ENCODE measurements around the gene PALD1.

PALD1 gene

GRCh38 chr10:70499836-70500167 lies 21.2 kb downstream of the PALD1 start:
- peaks cover under 1% of the 10 kb centered on the region; the same call in 1 of the 2 replicates for H3K4me1 ChIP-seq (ENCODE audit: insufficient read depth, low read length)
- H3K36me3 ChIP-seq (ENCODE audit: insufficient read depth, low read length) = no peaks in the 10 kb centered on the region
- H3K9me3 ChIP-seq (ENCODE audit: insufficient read depth, low read depth, low read length) = no peaks in the 10 kb centered on the region
- 89% methylated on average over 4 of the region's 4 CpGs for WGBS
- no peak overlapping the region for H3K9ac ChIP-seq (ENCODE audit: low read depth, low read length)
- no peaks in the 10 kb centered on the region for H3K27me3 ChIP-seq (ENCODE audit: insufficient read depth, low read length)
- H3K4me3 ChIP-seq (ENCODE audit: low read length) = no peak overlapping the region
- 0 out of 2 replicates have a peak overlapping the region, but pooled peaks have one; percentile 27 for H3K27ac ChIP-seq (ENCODE audit: low read depth, low read length)

- H3K27ac ChIP-seq (ENCODE audit: low read depth, low read length) = no peak overlapping the region
- no peak overlapping the region for H3K9ac ChIP-seq (ENCODE audit: low read depth, low read length)
- 89% methylated on average over 9 of the region's 9 CpGs for WGBS
- no peak overlapping the region for H3K4me3 ChIP-seq (ENCODE audit: low read length)
- H3K36me3 ChIP-seq (ENCODE audit: insufficient read depth, low read length) = no peaks in the 10 kb centered on the region
- no peaks in the 10 kb centered on the region for H3K4me1 ChIP-seq (ENCODE audit: insufficient read depth, low read length)
- no peaks in the 10 kb centered on the region for H3K27me3 ChIP-seq (ENCODE audit: insufficient read depth, low read length)
- H3K9me3 ChIP-seq (ENCODE audit: insufficient read depth, low read depth, low read length) = no peaks in the 10 kb centered on the region
These were observed 21.8 kb downstream of the PALD1 start for GRCh38 chr10:70500368-70500767.

- no peaks in the 10 kb centered on the region for H3K36me3 ChIP-seq (ENCODE audit: insufficient read depth, low read length)
- no peaks in the 10 kb centered on the region for H3K27me3 ChIP-seq (ENCODE audit: insufficient read depth, low read length)
- H3K4me3 ChIP-seq (ENCODE audit: low read length) = no peak overlapping the region
- 72% methylated on average over 4 of the region's 4 CpGs for WGBS
- H3K9ac ChIP-seq (ENCODE audit: low read depth, low read length) = no peak overlapping the region
- no peak overlapping the region for H3K27ac ChIP-seq (ENCODE audit: low read depth, low read length)
- H3K4me1 ChIP-seq (ENCODE audit: insufficient read depth, low read length) = no peaks in the 10 kb centered on the region
- no peaks in the 10 kb centered on the region for H3K9me3 ChIP-seq (ENCODE audit: insufficient read depth, low read depth, low read length)
These were observed 22.3 kb downstream of the PALD1 start for GRCh38 chr10:70500812-70501301.

GRCh38 chr10:70502406-70502805 lies 23.8 kb downstream of the PALD1 start:
- Histone ChIP-seq H3K9ac (ENCODE audit: low read depth, low read length) (no peak overlapping the region), H3K36me3 (ENCODE audit: insufficient read depth, low read length) (no peaks in the 10 kb centered on the region), H3K4me1 (ENCODE audit: insufficient read depth, low read length) (no peaks in the 10 kb centered on the region), H3K4me3 (ENCODE audit: low read length) (no peak overlapping the region), H3K9me3 (ENCODE audit: insufficient read depth, low read depth, low read length) (no peaks in the 10 kb centered on the region), H3K27me3 (ENCODE audit: insufficient read depth, low read length) (no peaks in the 10 kb centered on the region), H3K27ac (ENCODE audit: low read depth, low read length) (no peak overlapping the region)
- WGBS = 94% methylated on average over 3 of the region's 3 CpGs

- H3K36me3 ChIP-seq (ENCODE audit: insufficient read depth, low read length) = no peaks in the 10 kb centered on the region
- 0 out of 2 replicates have a peak, but pooled peaks cover 6% of the 10 kb centered on the region for H3K4me1 ChIP-seq (ENCODE audit: insufficient read depth, low read length)
- 96% methylated on average over 7 of the region's 7 CpGs for WGBS
- no peak overlapping the region for H3K4me3 ChIP-seq (ENCODE audit: low read length)
- H3K9me3 ChIP-seq (ENCODE audit: insufficient read depth, low read depth, low read length) = no peaks in the 10 kb centered on the region
- H3K27me3 ChIP-seq (ENCODE audit: insufficient read depth, low read length) = no peaks in the 10 kb centered on the region
- H3K9ac ChIP-seq (ENCODE audit: low read depth, low read length) = no peak overlapping the region
- no peak overlapping the region for H3K27ac ChIP-seq (ENCODE audit: low read depth, low read length)
These were observed 25.2 kb downstream of the PALD1 start for GRCh38 chr10:70503776-70504175.

GRCh38 chr10:70504521-70505358 lies 26.2 kb downstream of the PALD1 start:
- H3K36me3 ChIP-seq (ENCODE audit: insufficient read depth, low read length) = no peaks in the 10 kb centered on the region
- H3K9ac ChIP-seq (ENCODE audit: low read depth, low read length) = no peak overlapping the region
- WGBS = 95% methylated on average over 11 of the region's 12 CpGs
- H3K27ac ChIP-seq (ENCODE audit: low read depth, low read length) = no peak overlapping the region
- no peaks in the 10 kb centered on the region for H3K27me3 ChIP-seq (ENCODE audit: insufficient read depth, low read length)
- no peaks in the 10 kb centered on the region for H3K9me3 ChIP-seq (ENCODE audit: insufficient read depth, low read depth, low read length)
- no peak overlapping the region for H3K4me3 ChIP-seq (ENCODE audit: low read length)
- H3K4me1 ChIP-seq (ENCODE audit: insufficient read depth, low read length) = peaks cover 13% of the 10 kb centered on the region; the same call in 1 of the 2 replicates

- no peaks in the 10 kb centered on the region for H3K36me3 ChIP-seq (ENCODE audit: insufficient read depth, low read length)
- H3K4me1 ChIP-seq (ENCODE audit: insufficient read depth, low read length) = peaks cover 13% of the 10 kb centered on the region; the same call in 1 of the 2 replicates
- H3K9ac ChIP-seq (ENCODE audit: low read depth, low read length) = no peak overlapping the region
- H3K4me3 ChIP-seq (ENCODE audit: low read length) = no peak overlapping the region
- no peaks in the 10 kb centered on the region for H3K27me3 ChIP-seq (ENCODE audit: insufficient read depth, low read length)
- H3K27ac ChIP-seq (ENCODE audit: low read depth, low read length) = no peak overlapping the region
- H3K9me3 ChIP-seq (ENCODE audit: insufficient read depth, low read depth, low read length) = no peaks in the 10 kb centered on the region
- 93% methylated on average over 9 of the region's 9 CpGs for WGBS
These were observed 27.3 kb downstream of the PALD1 start for GRCh38 chr10:70505908-70506307.

- Histone ChIP-seq H3K9ac (ENCODE audit: low read depth, low read length) (no peak overlapping the region), H3K4me3 (ENCODE audit: low read length) (no peak overlapping the region), H3K9me3 (ENCODE audit: insufficient read depth, low read depth, low read length) (no peaks in the 10 kb centered on the region), H3K27ac (ENCODE audit: low read depth, low read length) (no peak overlapping the region), H3K27me3 (ENCODE audit: insufficient read depth, low read length) (no peaks in the 10 kb centered on the region), H3K4me1 (ENCODE audit: insufficient read depth, low read length) (peaks cover 19% of the 10 kb centered on the region; the same call in 1 of the 2 replicates), H3K36me3 (ENCODE audit: insufficient read depth, low read length) (no peaks in the 10 kb centered on the region)
- 86% methylated on average over 6 of the region's 6 CpGs for WGBS
These were observed 29.4 kb downstream of the PALD1 start for GRCh38 chr10:70507966-70508365.

- Histone ChIP-seq H3K27ac (ENCODE audit: low read depth, low read length) (no peak overlapping the region), H3K36me3 (ENCODE audit: insufficient read depth, low read length) (no peaks in the 10 kb centered on the region), H3K9me3 (ENCODE audit: insufficient read depth, low read depth, low read length) (no peaks in the 10 kb centered on the region), H3K27me3 (ENCODE audit: insufficient read depth, low read length) (no peaks in the 10 kb centered on the region), H3K4me3 (ENCODE audit: low read length) (no peak overlapping the region), H3K4me1 (ENCODE audit: insufficient read depth, low read length) (peaks cover 27% of the 10 kb centered on the region; the same call in 1 of the 2 replicates), H3K9ac (ENCODE audit: low read depth, low read length) (no peak overlapping the region)
- WGBS = 48% methylated on average over 14 of the region's 14 CpGs
These were observed 30.6 kb downstream of the PALD1 start for GRCh38 chr10:70508912-70509756.

- Histone ChIP-seq H3K9ac (ENCODE audit: low read depth, low read length) (no peak overlapping the region), H3K27ac (ENCODE audit: low read depth, low read length) (no peak overlapping the region), H3K4me1 (ENCODE audit: insufficient read depth, low read length) (peaks cover 30% of the 10 kb centered on the region; the same call in 1 of the 2 replicates), H3K27me3 (ENCODE audit: insufficient read depth, low read length) (no peaks in the 10 kb centered on the region), H3K9me3 (ENCODE audit: insufficient read depth, low read depth, low read length) (no peaks in the 10 kb centered on the region), H3K4me3 (ENCODE audit: low read length) (no peak overlapping the region), H3K36me3 (ENCODE audit: insufficient read depth, low read length) (no peaks in the 10 kb centered on the region)
- 97% methylated on average over 7 of the region's 7 CpGs for WGBS
These were observed 31.2 kb downstream of the PALD1 start for GRCh38 chr10:70509757-70510147.

- H3K27ac ChIP-seq (ENCODE audit: low read depth, low read length) = no peak overlapping the region
- 91% methylated on average over 4 of the region's 4 CpGs for WGBS
- no peak overlapping the region for H3K9ac ChIP-seq (ENCODE audit: low read depth, low read length)
- no peak overlapping the region for H3K4me3 ChIP-seq (ENCODE audit: low read length)
- no peaks in the 10 kb centered on the region for H3K9me3 ChIP-seq (ENCODE audit: insufficient read depth, low read depth, low read length)
- no peaks in the 10 kb centered on the region for H3K36me3 ChIP-seq (ENCODE audit: insufficient read depth, low read length)
- peaks cover 30% of the 10 kb centered on the region; the same call in 1 of the 2 replicates for H3K4me1 ChIP-seq (ENCODE audit: insufficient read depth, low read length)
- H3K27me3 ChIP-seq (ENCODE audit: insufficient read depth, low read length) = no peaks in the 10 kb centered on the region
These were observed 31.9 kb downstream of the PALD1 start for GRCh38 chr10:70510453-70510852.
